Measurements from ENCODE around the gene PSD4.
A peak's percentile ranks its signal among the peaks of the same experiment; 100 is the strongest.

GRCh38 chr2:113195923-113196501 lies 22.2 kb downstream of the PSD4 start:
- TF ChIP-seq CTCF (IDR thresholded peaks at IDR 0.05 in 8 of 11, conservative IDR thresholded peaks at IDR 0.05 in 3 of 11), result no peak
- TF ChIP-seq POLR2AphosphoS5 (IDR thresholded peaks at IDR 0.05), result peak in 1 of 3 donors; percentile 59
- no peak for TF ChIP-seq POLR2A (IDR thresholded peaks at IDR 0.05)
